NCI-H524 treated with DMSO at 0.1 percent for 48 hours (cell line): ENCODE measurements around the gene RABEPK.
"Not testable (repeated sequence)": the region's sequence is repeated elsewhere in the genome, so short reads cannot be mapped to it uniquely, and the experiment has no call there.

Source experiments
- DNase-seq: peaks from one replicate; lab custom pipeline; 2025; lab: John Stamatoyannopoulos, UW

Gene RABEPK

DNA sequence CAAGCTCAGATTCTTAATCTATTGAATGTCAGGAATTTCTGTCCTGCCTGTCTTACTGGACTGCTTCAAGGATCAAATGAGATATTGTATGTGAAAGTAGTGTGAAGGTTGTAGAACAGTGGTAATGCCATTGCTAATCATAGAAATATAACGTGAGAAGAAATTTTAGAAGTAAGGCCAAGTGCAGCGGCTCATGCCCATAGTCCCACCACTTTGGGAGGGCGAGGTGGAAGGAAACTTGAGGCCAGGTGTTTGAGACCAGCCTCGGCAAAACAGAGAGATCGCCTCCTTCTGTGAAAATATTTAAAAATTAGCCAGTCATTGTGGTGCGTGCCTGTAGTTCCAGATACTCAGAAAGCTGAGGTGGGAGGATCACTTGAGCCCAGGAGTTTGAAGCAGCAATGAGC is 45.9 kb downstream of the RABEPK start:
- no peak for DNase-seq

DNA sequence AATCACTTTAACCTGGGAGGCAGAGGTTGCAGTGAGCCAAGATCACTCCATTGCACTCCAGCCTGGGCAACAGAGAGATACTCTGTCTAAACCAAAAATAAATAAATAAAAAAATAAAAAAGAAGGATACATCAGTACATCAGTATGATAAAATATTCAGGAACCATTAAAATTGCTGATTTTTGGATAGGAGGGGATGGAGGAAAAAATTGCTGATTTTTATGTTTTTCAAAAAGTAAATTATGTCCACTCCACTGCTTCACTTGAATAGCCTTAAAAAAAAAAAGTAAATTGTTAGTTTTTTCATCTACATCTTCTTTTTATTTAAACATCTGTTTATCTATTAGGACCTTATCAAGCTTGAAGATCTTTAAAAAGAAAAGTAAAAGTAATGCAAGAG is 53.9 kb downstream of the RABEPK start:
- no peak for DNase-seq

DNA sequence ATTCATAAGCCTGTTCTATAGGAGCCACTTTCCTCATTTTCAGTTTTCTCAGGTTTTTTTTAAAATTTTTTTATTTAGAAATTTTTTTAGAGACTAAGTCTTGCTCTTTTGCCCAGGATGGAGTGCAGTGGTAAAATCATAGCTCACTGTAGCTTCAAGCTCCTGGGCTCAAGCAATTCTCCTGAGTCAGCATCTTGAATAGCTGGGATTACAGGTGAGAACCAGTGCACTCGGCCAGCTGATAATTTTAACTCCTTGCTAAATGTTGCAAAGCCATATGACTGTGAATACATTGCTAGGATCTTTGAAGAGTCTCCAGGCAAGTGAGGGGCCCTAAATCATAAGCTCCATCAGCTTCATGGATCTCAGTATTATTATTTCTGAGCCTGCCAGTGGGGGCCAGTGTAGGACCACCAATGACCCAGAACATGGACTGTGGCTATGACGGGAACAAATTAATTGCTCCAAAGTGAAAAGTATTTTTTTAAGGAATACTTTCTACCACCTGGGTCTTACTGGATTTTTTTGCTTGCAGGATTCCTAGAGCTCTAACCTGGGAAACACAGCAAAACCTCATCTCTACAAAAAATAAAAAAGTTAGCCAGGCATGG is 55.5 kb downstream of the RABEPK start:
- peak; percentile 7 for DNase-seq

DNA sequence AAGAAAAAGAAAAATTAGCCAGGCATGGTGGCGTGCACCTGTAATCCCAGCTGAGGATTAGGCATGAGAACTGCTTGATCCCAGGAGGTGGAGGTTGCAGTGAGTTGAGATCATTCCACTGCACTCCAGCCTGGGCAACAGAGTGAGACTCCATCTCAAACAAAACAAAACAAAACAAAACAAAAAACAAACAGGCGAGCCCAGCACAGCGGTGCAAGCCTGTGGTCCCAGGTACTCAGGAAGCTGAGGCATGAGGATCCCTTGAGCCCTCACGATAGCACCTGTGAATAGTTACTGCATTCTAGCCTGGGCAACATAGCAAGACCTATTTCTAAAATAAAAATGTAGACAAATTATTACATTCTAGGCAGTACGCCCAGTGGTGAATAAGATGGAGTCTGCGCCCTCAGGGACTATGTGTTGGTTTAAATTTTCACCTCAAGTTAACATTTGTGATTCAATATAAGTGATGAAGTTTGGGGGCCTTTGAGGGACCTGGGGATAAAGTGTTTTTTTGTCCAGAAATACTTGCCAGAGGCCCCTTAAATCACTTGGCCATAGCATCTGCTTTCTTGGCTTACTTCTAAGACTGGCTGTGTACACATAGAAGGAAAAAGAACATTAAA is 57.9 kb downstream of the RABEPK start:
- DNase-seq, result no peak

GRCh38 chr9:125258832-125259534 is 58.6 kb downstream of the RABEPK start:
- DNase-seq, result no peak

GRCh38 chr9:125260561-125260960 is 60.2 kb downstream of the RABEPK start:
- peak; percentile 70 for DNase-seq

DNA sequence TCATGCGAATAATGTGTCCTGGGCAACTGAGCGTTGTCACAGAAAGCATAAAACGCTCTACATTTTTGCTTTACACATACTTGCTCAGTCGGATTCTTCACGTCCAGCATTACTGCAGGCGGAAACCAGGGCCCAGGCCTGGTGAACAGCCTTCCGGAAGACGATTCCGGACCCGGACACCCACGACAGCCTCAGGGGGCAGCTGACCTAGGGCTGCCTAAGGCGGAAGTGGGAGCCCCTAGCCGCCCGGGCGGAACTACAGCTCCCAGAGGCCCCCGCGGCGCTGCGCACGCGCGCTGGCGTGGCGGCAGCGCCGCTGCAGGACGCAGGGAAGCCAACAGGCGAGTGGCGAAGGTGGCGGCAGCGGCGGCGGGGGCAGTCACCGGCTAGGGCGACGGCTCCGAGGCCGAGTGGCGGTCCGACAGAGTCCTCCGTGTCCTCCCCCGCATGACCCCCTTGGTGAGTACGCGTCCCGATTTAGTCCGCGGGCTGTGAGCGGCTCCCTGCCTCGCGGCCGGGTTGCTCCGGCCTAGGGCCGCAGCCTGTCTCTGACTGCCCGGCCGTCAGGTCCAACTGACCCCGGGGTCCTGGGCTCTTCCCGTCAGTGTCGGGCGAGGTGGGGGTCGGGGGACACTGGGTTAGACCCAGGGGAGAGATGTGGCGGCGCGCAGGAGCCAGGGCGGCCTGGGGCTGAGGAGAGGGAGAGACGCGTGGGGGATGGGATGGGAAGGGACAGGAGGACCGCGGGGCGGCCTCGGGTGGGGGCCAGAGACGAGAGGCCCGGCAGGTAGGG is 61.4 kb downstream of the RABEPK start, which contains the start of gene GAPVD1:
GAPVD1 (plus strand) TSS at position 326 of the 793 bp plus-strand sequence. CDS start 37,096 bp downstream, outside the sequence.
- peak; percentile 82 for DNase-seq

DNA sequence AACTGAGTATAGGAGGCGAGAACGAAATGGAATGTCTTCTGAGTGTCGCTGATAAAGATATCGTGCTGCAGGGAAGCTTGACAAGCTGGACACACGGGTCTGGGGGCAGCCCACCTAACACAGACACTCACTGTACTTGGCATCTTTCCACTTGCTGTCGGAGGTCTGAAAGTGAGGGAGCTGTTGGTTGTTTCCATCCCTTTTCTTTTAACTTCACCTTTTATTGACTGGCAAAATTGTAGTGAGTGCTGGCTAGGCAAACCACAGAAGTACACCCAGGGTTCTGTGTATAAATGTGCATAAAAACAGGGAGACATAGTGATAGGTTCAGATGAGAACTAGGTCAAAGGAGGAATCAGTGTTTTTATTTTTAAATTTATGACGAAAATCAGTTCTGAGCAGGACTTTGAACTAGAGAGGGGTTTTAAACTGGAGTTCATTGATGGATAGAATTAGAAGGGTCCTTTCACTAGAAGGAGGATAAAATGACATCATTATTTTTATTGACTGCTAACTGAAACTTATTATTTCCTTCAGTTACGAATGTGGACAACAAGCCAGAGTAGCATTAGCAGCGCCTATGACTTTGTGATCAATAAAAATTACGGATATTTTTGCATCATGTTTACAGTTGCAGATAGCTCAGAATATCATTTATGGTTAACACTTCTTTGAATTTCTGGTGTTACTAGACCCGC is 62.1 kb downstream of the RABEPK start:
- no peak for DNase-seq

DNA sequence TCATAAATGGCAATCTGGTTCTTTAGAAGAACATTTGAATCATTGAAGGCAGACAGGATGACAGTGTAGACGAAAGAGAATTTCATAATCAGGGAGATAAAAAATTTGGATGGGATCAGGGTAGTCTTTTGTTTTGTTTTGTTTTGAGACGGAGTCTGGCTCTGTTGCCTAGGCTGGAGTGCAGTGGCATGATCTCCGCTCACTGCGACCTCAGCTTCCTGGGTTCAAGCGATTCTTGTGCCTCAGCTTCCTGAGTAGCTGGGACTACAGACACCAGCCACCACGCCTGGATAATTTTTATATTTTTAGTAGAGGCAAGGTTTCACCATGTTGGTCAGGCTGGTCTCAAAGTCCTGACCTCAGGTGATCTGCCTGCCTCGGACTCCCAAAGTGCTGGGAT is 63.7 kb downstream of the RABEPK start:
- not testable (repeated sequence) for DNase-seq

DNA sequence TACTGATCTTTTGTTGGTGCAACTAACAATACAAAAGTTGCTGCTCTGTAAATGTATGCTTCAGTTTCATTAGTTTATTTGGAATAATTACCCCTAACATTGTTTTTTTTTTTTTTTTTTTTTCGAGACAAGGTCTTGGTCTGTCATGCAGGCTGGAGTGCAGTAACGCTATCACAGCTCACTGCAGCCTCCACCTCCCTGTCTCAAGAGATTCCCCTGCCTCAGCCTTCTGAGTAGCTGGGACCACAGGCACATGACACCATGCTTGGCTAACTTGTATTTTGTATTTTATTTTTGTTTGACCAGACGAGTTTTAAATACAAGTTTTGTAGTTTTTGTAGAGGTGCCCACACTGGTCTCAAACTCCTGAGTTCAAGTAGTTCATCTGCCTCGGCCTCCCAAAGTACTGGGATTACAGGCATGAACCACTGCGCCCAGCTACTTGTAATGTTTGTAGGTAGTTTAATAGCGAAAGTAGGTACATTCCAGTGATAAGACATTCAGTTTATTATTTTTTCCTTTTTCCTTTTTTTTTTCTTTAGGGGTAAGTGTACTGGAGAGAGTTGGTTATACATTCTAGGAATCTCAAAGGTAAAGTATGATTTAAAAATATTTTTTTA is 68.2 kb downstream of the RABEPK start:
- DNase-seq, result no peak

DNA sequence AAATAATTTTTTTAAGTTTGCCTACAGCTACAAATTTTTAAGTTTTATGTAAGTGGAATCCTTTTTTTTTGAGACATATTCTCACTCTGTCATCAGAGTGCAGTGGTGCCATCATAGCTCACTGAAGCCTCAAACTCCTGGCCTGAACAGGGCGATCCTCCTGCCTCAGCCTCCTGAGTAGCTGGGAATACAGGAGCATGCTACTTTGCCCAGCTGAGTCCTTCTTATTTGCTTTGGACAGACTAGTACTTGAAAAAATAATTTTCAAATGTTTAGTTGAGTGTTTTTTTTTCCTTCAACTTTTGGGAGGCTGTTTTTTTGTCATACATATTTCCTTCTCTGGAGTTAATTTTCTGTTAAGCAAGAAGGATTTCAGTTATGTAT is 68.7 kb downstream of the RABEPK start:
- DNase-seq, result no peak

DNA sequence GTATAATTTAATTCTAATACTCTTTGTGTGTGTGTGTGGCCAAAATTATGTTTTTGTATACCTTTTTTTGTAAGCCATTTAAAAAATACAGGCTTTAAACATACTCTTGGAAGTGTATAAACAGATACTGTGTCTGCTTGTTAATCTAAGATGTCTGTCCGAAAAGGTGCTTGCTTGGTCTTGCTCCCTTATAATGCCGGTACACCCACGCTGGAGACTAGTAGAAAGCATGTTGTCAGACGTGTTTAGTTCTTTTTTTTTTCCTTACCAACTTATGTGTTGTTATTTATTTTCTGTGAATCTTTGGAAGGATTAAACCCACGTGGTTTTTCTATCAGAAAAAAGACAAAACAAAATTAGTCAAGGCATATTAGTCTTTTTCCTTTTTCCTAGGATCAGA is 70.7 kb downstream of the RABEPK start:
- DNase-seq, result no peak

DNA sequence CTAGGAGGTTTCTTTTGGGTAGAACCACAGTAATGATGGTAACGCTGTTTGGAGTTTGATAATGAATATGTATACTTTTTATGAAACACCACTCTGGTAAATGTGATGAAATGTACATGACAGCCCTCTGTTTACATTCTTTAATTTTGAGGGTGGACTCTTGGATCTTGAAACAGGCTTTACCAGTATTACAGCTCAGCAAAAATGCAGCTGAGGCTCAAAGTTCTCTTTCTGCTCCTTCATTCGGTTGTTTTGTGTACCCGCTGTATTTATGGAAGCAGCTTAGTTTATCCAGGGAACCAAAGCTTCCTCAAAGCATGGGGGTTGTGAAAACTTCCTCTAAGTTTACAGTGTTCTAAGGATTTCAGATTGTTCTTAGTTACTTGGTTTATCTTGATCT is 72.4 kb downstream of the RABEPK start:
- DNase-seq, result no peak

GRCh38 chr9:125276771-125277170 is 76.4 kb downstream of the RABEPK start:
- DNase-seq, result no peak

- DNase-seq, result no peak
Measured at GRCh38 chr9:125277411-125277810, 77.1 kb downstream of the RABEPK start.

DNA sequence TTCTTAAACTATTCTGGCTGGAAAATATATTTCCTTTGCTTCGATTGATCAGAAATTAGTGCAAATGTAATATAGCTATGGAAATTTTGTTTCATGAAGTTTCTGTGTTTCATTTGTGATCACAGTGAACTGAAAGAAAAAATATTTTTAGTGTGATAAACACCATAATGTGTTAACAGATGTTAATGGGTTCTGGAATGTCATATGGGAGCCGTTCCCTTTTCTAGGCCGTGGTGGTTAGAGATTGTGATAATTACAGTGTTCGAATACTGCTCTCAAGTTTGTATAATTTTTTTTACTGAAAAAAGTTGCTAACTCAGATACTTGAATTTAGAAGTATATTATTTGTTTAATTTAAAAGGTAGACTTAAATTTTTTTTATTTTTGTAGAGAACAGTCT is 80.6 kb downstream of the RABEPK start:
- no peak for DNase-seq
